Fibroblast of skin of left quadriceps (primary cell): ENCODE measurements around the gene SCART1.
"Not testable (repeated sequence)": the region's sequence is repeated elsewhere in the genome, so short reads cannot be mapped to it uniquely, and the experiment has no call there.

Experiments used
- DNase-seq, 2 experiments: peaks; one replicate each; pipeline ENCODE4 v3.0.0-alpha.2; 2013; ENCODE audit warnings: low read depth in 2 of 2

The SCART1 gene

DNA sequence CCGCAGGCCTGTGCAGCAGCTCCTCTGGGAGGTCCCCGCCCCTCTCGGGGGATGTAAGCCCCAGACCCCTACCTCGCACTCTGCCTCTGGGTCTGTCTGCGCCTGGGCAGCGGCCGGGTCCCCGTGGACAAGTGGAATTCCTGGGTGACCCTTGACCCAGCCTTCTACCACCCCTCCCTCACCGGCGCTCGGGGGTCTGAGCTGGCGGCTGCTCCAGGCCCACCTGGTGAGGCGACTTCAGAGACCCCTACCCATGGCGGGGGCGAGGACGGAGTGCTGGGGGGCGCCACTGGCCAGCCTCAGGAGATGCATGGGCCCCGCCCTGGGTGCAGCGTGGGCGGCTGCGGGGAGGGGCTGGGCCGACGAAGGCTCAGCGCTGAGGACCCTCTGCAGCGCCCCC, 21.0 kb upstream of the SCART1 start:
- not testable (repeated sequence) for DNase-seq

DNA sequence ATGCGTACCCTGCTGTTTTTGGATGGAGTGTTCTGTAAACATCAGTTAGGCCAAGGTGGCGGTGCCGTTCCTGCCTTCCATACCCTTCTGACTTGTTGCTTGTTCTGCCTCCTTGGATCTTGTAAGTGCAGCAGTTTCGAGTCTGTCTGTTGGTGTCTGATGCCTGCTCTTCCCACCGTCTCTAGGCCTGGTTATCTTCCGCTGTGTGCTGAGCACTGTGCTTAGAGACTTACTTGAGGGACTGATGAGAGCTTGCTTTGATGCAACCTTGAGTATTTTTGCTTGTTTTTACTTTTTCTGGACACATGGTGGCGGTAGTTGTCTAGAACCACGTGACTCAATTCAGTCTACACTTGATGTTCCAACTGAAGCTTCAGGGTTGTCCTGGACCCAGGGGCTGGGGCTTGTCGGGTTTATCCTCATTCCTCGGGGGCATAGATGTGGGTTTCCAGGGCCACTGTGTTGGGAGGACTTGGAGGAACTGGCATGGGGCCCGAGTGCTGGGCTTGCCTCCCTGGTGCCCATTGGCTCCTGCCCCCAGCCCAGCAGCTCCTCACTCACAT, 15.0 kb upstream of the SCART1 start:
- no peak for DNase-seq

DNA sequence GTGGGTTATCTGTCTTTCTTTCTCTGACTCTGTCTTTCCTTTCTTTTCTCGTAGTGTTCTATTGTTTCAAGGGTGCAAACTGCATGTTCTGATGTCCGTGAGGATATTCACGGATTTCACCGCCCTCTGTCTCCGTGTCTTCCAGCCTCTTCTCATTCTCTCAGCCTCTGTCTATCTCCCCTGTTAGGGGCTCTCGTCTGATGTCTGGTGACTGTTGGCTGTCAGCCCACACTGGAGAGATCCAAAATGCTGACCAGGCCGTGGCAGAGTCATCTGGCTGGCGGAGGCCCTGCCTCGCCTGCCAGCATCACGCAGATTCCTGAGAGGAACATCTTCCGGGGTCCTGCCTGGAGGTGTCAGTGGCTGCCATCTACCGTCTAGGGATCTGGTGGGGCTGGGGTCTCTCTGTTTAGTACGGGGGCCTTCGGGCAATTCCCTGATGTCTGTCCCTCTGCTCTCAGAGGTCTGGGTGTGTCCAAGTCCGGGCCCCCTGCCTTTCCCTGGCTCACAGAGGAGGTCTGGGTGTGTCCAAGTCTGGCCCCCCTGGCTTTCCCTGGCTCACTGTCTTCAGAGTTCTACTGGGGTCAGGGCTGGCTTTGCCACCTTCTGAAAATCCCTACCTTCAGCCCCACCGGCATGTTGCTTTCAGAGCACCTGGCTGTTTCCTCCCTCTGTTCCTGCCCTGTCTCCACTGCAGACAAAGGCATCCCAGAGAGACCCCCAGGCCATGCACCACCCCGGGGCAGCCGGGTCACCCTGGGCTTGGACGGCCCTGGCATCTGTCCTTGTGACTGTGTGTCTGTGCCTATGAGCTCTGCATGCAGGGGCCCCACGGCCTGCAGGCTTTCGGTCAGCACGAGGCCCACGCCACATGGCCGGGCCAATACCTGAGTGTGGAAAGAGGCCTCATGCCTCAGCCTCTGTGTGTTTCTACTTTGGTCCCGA, 14.0 kb upstream of the SCART1 start:
- DNase-seq: no peak

GRCh38 chr10:133440633-133441285, 13.0 kb upstream of the SCART1 start:
- DNase-seq: no peak

- not testable (repeated sequence) for DNase-seq
Observed at GRCh38 chr10:133441356-133441755, 12.4 kb upstream of the SCART1 start.

DNA sequence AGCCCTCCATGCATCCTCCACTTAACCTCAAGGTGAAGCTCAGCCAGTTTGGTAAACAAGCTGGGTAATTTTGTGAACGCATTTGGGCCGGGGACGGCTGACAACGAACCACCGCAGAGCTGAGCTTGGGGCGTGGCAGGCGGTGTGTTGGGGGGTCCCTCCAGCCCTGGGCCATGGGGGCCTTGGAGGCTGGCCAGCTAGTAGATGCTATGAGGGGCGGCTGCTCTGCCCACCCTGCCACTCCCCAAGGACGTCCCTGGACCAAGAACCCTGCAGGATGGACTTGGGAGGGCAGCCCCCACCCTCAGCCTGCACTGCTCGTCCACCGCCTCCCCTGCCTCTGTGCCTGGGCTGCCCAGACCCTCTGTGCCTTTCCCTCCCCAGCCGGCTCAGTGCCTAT, 12.0 kb upstream of the SCART1 start:
- DNase-seq: no peak

- no peak for DNase-seq
Observed at GRCh38 chr10:133442191-133442966, 11.4 kb upstream of the SCART1 start.

DNA sequence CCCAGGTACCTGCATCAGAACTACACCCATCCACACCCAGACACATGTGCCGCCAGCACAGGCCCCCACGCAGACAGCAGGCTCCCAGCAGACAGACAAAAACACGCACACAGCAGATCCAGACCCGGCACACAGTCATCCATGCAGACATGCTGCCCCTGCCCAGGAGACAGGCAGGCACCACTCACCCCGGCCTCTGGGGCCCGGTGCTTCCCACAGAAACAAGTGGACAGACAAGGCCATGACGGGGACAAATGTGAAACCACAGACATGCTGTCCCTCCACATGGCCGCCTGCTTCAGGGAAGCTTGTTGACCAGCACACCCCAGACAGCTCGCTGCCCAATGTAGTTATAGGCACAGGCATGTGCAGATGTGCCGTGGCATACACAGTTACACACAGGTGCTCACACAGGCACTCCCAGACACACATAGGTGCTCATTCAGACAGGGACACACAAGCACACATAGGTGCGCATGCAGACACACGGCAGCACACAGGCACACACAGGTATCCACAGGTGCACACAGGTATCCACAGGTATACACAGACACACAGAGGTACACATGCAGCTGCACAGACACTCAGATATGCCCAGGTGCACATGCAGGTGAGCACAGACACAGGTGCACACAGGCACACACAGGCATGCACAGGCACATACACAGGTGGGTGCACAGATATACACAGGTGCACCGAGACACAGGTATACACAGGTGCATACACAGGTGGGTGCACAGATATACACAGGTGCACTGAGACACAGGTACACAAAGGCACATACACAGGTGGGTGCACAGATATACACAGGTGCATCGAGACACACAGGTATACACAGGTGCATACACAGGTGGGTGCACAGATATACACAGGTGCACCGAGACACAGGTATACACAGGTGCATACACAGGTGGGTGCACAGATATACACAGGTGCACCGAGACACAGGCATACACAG, 10.5 kb upstream of the SCART1 start:
- DNase-seq: no peak

GRCh38 chr10:133444342-133445267, 9.1 kb upstream of the SCART1 start:
- DNase-seq: no peak

- DNase-seq: no peak
Observed at GRCh38 chr10:133445268-133445732, 8.4 kb upstream of the SCART1 start.

DNA sequence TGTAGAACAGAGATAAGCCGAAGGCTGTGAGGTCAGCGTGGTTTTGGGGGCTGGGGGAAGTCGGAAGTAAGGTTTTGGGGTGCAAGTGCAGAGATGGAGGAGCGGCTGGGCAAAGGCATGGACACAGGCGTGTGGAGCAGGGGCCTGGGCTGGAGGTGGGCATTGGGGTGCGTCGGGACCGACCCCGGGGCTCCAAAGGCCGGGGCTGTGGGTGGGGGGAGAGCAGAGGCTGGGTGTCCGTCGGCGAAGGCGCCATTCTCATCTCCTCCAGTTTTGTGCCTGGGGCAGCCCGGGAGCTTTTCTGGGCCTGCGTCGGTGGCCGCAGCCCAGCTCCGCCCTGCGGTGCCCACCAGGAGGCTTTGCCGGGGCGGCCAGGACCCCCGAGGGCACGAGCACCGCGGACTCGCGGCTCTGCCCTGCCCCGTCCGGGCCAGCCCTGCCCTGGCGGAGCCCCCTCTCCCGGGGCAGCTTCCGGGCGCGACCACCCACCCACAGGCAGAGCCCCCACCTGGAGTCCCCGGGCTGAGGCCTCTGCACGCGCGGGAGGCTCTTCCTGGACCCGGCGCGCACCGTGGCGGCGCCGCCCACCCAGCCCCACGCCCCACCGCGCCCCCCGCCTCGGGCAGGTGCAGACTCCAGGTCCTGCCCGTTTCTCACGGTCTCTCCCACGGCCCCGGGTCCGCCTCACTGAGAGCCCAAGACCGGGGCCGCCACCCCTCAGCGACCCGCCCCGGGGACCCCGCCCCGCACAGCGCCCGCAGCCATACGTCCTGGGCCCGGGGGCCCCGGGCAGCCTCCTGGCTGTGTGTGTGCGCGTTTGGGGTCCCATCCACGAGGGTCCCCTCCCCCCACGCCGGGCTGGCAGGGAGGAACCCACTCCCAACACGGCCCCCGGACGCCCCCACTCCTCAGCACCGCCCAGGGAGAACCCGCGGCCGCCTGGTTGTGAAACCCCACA, 7.7 kb upstream of the SCART1 start:
- DNase-seq: no peak

GRCh38 chr10:133446979-133447378, 6.8 kb upstream of the SCART1 start:
- no peak for DNase-seq

GRCh38 chr10:133448120-133448519, 5.6 kb upstream of the SCART1 start:
- DNase-seq: no peak

- DNase-seq: no peak
Observed at GRCh38 chr10:133451346-133451745, 2.4 kb upstream of the SCART1 start.

- no peak for DNase-seq
Observed at GRCh38 chr10:133452453-133452852, 1.3 kb upstream of the SCART1 start.

- no peak for DNase-seq
Observed at GRCh38 chr10:133454204-133454893, 604 bp downstream of the SCART1 start.

DNA sequence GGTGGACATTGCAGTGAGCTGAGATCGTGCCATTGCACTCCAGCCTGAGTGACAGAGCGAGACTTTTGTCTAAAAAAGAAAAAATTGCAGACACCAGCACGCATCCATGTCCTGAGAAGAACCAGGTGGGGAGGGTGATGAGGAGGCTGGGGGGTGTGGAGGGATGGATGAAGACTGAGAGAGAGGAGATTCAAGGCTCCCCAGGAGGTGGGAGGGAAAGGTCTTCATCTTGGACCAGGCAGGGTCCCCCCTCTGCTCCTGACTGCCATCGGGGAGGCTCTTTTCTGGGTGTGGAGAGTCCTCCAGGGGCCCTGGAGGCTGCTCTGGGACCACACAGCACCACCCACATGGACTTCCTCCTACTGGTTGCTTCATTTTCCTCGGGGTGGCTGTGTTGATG, 1.5 kb downstream of the SCART1 start:
- DNase-seq: no peak

DNA sequence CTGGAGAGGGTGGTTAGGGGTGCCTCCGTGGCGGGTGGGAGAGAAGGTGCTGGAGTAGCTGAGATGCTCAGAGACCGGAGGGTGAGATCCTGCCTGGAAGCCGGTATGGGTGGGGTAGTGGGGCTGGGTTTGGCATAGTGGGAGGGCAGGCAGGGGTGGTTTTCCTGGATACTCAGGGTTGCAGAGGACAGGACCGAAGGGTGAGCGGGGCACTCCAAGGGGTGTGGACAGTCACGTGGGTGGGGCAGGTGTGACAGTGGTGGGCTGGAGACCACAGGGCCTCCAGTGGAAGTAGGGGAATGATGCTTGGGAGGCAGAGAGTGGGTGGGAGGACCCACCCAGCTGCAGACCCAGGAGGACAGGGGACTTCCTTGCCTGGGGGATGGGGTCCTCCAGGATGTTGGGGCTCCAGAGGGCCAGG, 1.9 kb downstream of the SCART1 start:
- DNase-seq: no peak
